DMS53 treated with DMSO at 0.1 percent for 48 hours (cell line): ENCODE results near the gene HTR2A.

Experiments
- DNase-seq: peaks from one replicate; lab custom pipeline; 2025; ENCODE audit not compliant: unreplicated experiment; lab: John Stamatoyannopoulos, UW

The HTR2A gene

GRCh38 chr13:46874006-46874405, 22.8 kb downstream of the HTR2A start:
- DNase-seq: no peak

- DNase-seq: no peak
These were observed 25.3 kb downstream of the HTR2A start for GRCh38 chr13:46871557-46871956.

- DNase-seq: no peak
These were observed 28.8 kb downstream of the HTR2A start for GRCh38 chr13:46868091-46868490.

- DNase-seq: no peak
These were observed 30.7 kb downstream of the HTR2A start for GRCh38 chr13:46866150-46866549.

GRCh38 chr13:46864941-46865340, 31.9 kb downstream of the HTR2A start:
- DNase-seq: no peak

- no peak for DNase-seq
These were observed 34.9 kb downstream of the HTR2A start for GRCh38 chr13:46861959-46862358.

GRCh38 chr13:46860722-46861121, 36.1 kb downstream of the HTR2A start:
- DNase-seq: no peak

GRCh38 chr13:46858776-46859175, 38.1 kb downstream of the HTR2A start:
- DNase-seq: no peak

- DNase-seq: no peak
These were observed 38.7 kb downstream of the HTR2A start for GRCh38 chr13:46858163-46858562.

GRCh38 chr13:46855664-46856063, 41.2 kb downstream of the HTR2A start:
- no peak for DNase-seq

GRCh38 chr13:46855166-46855565, 41.7 kb downstream of the HTR2A start:
- DNase-seq: no peak

- DNase-seq: no peak
These were observed 44.7 kb downstream of the HTR2A start for GRCh38 chr13:46852168-46852567.

- no peak for DNase-seq
These were observed 46.6 kb downstream of the HTR2A start for GRCh38 chr13:46850214-46850613.

GRCh38 chr13:46846726-46847125, 50.1 kb downstream of the HTR2A start:
- peak; percentile 43 for DNase-seq

GRCh38 chr13:46845146-46845545, 51.7 kb downstream of the HTR2A start:
- no peak for DNase-seq

- DNase-seq: no peak
These were observed 52.4 kb downstream of the HTR2A start for GRCh38 chr13:46844431-46844830.

GRCh38 chr13:46839399-46839798, 57.5 kb downstream of the HTR2A start:
- DNase-seq: no peak

GRCh38 chr13:46834657-46835056, 62.2 kb downstream of the HTR2A start:
- DNase-seq: no peak

GRCh38 chr13:46831588-46832194, 65.2 kb downstream of the HTR2A start:
- peak; percentile 4 for DNase-seq

- no peak for DNase-seq
These were observed 66.3 kb downstream of the HTR2A start for GRCh38 chr13:46830405-46831005.

- no peak for DNase-seq
These were observed 74.3 kb downstream of the HTR2A start for GRCh38 chr13:46822551-46822950.

GRCh38 chr13:46817838-46818476, 78.9 kb downstream of the HTR2A start:
- no peak for DNase-seq

GRCh38 chr13:46817095-46817494, 79.8 kb downstream of the HTR2A start:
- DNase-seq: no peak
